GM10266 (cell line): ENCODE measurements around the gene SCAP.
"Not testable (repeated sequence)": the region's sequence is repeated elsewhere in the genome, so short reads cannot be mapped to it uniquely, and the experiment has no call there.

Experiments used
- DNase-seq: peaks from one replicate; pipeline ENCODE4 v3.0.0; 2012; ENCODE audit errors: extremely low spot score
- CTCF ChIP-seq: IDR thresholded peaks from 2 replicates; pipeline ENCODE4 v1.5.1; 2012; ENCODE audit warnings: mild to moderate bottlenecking, low read depth; ENCODE audit not compliant: control insufficient read depth, insufficient read depth; ENCODE audit errors: missing control alignments

The SCAP gene

DNA sequence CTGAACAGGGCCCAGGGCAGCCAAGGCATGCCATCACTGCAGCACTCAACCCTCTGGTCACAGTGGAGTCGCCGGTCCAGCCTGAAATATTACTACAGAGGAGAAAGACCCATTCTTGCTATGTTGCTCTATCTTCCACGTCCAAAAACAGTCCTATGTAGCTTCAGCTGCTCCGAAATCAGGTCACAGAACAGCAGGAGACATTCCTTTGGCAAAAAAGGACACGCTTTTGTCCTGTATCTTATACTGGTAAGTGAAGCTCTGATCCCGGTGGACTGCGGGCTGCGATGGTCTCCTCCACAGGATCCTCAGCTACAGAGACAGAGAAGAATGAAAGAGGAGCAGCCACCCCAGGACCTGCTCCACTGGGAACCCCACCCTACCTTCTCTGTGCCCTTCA, 20.1 kb upstream of the SCAP start:
- no peak for DNase-seq
- no peak for TF ChIP-seq CTCF

DNA sequence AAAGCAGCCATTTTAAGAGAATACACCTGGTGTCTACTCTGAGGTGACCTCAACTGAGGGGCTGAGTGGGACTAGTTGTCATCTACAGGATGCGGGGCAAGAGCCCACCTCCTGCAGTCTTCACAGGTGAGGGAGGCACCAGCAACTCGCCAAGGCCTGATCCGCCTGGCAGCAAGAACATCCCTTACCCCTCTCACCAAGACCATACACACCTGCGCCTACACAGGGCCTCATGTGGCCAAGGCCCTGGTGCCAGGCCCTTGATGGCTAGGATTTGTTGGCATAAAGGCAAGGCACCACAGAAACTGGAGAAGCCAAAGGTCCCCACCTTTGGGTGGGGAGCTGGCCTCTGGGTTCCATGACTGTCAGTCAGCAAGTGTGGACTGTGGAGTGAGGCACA, 19.4 kb upstream of the SCAP start:
- DNase-seq: no peak
- TF ChIP-seq CTCF: no peak

GRCh38 chr3:47491777-47492176, 16.0 kb upstream of the SCAP start:
- no peak for TF ChIP-seq CTCF
- DNase-seq: no peak

GRCh38 chr3:47491186-47491585, 15.4 kb upstream of the SCAP start:
- TF ChIP-seq CTCF: no peak
- DNase-seq: no peak

DNA sequence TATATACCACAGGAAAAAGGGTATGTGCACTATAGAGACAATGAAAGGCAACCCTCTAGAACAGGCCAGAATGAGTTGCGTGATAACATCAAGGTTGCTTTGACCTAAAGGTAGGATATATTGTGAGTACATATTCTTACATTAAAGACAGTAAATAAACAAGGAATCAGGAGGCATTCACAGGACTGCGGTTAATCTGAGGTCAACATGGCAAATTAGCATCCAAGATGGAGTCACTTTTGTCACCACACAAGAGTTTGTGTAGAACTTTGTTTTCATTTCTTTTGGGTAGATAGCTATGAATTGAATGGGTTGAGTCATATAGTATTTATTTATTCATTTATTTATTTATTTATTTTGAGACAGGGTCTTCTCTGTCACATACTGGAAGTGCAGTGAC, 11.5 kb upstream of the SCAP start:
- TF ChIP-seq CTCF: no peak
- DNase-seq: no peak

DNA sequence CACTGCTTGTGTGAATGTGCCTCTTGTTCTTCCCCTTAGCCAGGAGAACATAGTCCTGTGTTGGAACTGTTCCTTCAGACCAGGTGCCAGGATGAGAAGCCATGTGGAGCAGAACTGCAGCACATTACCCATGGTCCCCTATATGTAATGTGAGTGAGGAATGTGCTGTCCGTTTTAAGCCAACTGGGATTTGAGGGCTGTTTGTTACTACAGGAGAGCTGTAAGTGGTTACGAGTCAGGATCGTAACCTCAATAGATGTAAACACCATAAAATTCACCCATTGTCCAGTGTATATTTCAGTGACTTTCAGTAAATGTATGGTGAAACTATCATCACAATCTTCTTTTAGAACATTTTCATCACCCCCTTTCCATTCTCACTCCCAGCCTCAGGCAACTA, 10.1 kb upstream of the SCAP start:
- DNase-seq: no peak

DNA sequence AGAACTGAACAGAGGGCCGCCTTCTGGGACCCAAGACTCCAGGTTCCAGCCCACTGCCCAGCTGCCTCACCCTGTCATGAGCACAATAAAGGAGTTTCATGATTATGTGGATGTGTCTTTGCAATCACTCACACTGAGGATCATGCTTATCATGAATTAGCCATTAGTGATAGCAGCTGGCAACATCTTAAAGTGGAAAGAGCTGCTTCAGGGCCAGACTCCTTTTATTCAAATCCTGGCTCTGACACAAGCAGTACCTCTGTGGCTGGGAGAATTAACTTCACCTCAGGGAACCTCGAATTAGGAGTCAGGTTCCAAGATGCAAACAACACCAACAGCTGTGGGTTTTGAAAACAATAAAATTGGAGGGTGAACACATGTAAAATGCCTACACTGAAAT, 6.6 kb upstream of the SCAP start:
- no peak for TF ChIP-seq CTCF
- no peak for DNase-seq

More for the DNA sequence above, 10.1 kb upstream of the SCAP start:
- no peak for TF ChIP-seq CTCF

GRCh38 chr3:47481763-47482162, 6.0 kb upstream of the SCAP start:
- DNase-seq: not testable (repeated sequence)

DNA sequence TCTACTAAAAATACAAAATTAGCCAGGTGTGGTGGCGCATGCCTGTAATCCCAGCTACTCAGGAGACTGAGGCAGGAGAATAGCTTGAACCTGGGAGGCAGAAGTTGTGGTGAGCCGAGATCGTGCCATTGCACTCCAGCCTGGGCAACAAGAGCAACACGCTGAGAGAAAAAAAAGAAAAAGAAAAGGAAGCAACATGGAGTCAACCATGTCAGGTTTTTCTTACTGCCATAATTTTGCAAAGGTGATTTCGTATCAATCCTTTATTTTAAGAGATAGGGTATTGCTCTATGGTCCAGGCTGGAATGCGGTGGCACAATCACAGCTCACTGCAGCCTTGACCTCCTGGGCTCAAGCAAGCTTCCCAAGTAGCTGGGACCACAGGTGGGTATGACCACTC, 4.5 kb upstream of the SCAP start:
- not testable (repeated sequence) for DNase-seq
